ENCODE results near the gene ELFN2.
"Not testable (repeated sequence)": the region's sequence is repeated elsewhere in the genome, so short reads cannot be mapped to it uniquely, and the experiment has no call there.

ELFN2 gene

DNA sequence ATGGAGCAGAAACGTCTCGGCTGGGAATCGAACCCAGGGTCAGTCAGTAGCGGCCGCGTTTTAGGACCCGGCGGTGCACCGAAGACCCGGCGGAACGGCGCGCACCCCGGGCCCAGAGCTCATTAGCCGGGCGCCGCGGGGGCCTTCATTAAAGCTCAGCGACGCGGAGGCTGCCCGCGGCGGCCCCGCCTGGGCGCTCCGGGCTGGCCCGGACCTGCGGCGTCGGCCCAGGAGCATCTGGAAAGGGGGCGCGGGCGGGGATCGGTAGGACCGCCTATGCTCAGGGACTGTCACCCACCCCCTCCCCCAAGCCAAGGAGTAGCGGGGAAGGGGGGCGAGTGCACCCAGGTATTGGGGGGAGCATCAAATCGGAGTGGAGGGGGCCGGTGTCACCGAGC, 92.8 kb downstream of the ELFN2 start:
- Histone ChIP-seq H3K4me1 (ENCODE audit: control insufficient read depth, insufficient read depth, low read length) (peaks cover 2% of the 10 kb centered on the region), H3K9me3 (ENCODE audit: control insufficient read depth, insufficient read depth, low read length) (no peaks in the 10 kb centered on the region), H3K36me3 (ENCODE audit: control insufficient read depth, insufficient read depth, low read length) (no peaks in the 10 kb centered on the region), H3K27me3 (ENCODE audit: control insufficient read depth, insufficient read depth, low read length) (peaks cover 16% of the 10 kb centered on the region), H3K4me3 (ENCODE audit: low read depth, low read length) (peak overlapping the region; percentile 71), H3K9ac (ENCODE audit: low read depth, low read length) (no peak overlapping the region)

DNA sequence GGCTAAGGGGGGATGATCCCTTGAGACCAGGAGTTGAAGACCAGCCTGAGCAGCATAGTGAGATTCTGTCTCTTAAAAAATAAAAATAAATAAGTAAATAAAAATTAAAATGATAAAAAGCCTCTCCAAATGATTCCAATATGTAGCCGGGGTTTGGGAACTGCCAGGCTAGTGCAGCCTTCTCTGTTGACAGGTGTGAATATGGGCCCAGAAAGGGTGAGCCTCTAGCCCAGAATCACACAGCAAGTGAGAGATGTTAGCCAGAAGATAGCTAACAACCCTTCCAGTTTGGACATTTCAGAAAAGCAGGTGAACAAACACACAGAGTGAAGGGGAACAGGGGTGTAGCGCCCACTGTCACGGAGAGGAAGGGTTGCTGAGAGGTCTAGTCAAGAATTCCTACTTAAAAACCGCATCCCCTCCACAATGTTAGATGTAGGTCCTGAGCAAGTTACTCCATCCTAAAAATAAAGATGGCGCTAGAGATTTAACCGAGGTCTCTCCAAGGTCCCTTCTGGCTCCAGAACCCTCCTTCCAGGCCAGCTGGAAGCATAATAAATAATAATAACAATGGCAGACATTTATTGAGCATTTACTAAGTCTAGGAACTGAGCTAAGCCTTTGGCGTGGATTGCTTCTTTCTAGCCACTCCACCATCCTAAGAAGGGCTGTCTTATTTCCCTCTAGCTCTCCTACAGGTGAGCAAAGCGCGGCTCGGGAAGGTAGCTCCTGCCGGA, 93.4 kb downstream of the ELFN2 start:
- no peaks in the 10 kb centered on the region for H3K36me3 ChIP-seq (ENCODE audit: control insufficient read depth, insufficient read depth, low read length)
- H3K9me3 ChIP-seq (ENCODE audit: control insufficient read depth, insufficient read depth, low read length): no peaks in the 10 kb centered on the region
- peaks cover 16% of the 10 kb centered on the region for H3K27me3 ChIP-seq (ENCODE audit: control insufficient read depth, insufficient read depth, low read length)
- no peak overlapping the region for H3K9ac ChIP-seq (ENCODE audit: low read depth, low read length)
- peaks cover 2% of the 10 kb centered on the region for H3K4me1 ChIP-seq (ENCODE audit: control insufficient read depth, insufficient read depth, low read length)
- peak overlapping the region; percentile 71 for H3K4me3 ChIP-seq (ENCODE audit: low read depth, low read length)

DNA sequence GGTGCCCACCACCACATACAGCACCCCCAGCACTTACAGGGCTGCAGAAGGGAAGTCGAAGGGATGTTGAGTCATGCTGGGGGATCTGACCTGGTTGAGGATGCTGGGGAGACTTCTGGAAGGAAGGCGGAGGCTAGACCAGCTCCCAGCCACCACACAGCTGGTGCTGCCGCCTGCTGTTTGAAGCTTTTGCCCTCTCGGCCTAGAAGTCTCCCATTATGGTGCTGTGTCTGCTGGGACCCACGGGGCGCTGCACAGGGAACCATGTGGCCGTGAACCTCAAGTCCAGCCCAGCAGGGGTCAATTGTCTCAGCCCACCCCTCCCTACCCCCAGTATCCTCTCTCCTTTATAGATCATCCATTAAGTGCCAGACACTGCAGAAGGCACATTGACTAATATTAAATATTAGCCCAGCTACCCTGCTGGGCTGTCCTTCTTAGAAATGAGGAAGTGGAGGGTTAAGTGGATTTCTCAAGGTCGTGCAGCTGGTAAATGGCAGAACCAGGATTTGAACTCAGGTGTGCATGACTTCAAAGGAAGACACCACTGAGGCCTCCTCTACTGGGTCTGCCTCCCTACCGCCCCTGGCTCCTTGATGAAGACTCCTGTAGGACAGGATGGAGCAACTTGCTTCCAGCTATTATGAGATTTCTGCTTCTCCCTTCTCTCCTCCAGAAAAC, 95.3 kb downstream of the ELFN2 start:
- no peak overlapping the region for H3K4me3 ChIP-seq (ENCODE audit: low read depth, low read length)
- H3K36me3 ChIP-seq (ENCODE audit: control insufficient read depth, insufficient read depth, low read length): no peaks in the 10 kb centered on the region
- H3K9me3 ChIP-seq (ENCODE audit: control insufficient read depth, insufficient read depth, low read length): no peaks in the 10 kb centered on the region
- peaks cover 23% of the 10 kb centered on the region for H3K27me3 ChIP-seq (ENCODE audit: control insufficient read depth, insufficient read depth, low read length)
- H3K4me1 ChIP-seq (ENCODE audit: control insufficient read depth, insufficient read depth, low read length): peaks cover 2% of the 10 kb centered on the region
- no peak overlapping the region for H3K9ac ChIP-seq (ENCODE audit: low read depth, low read length)

DNA sequence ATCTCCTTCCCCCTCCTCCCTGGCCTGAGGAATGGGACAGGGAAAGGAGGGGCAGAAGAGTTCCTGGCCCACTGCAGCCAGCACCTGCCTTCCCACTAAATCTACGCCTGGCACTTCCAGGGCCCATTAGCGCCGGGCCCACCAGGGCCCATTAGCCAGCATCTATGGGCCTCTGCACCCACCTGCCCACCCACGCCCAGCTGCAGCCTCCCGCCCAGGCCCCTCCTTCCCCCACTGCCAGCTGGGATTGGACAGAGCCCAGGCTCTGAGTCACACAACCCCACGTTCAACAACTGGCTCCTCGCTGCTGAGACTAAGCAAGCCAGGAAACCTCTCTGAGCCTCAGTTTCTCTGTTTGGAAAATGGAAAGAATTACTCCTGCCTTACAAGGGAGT, 96.2 kb downstream of the ELFN2 start:
- Histone ChIP-seq H3K4me3 (ENCODE audit: low read depth, low read length) (no peak overlapping the region), H3K9me3 (ENCODE audit: control insufficient read depth, insufficient read depth, low read length) (no peaks in the 10 kb centered on the region), H3K36me3 (ENCODE audit: control insufficient read depth, insufficient read depth, low read length) (no peaks in the 10 kb centered on the region), H3K27me3 (ENCODE audit: control insufficient read depth, insufficient read depth, low read length) (peaks cover 23% of the 10 kb centered on the region), H3K4me1 (ENCODE audit: control insufficient read depth, insufficient read depth, low read length) (peaks cover 2% of the 10 kb centered on the region), H3K9ac (ENCODE audit: low read depth, low read length) (no peak overlapping the region)

DNA sequence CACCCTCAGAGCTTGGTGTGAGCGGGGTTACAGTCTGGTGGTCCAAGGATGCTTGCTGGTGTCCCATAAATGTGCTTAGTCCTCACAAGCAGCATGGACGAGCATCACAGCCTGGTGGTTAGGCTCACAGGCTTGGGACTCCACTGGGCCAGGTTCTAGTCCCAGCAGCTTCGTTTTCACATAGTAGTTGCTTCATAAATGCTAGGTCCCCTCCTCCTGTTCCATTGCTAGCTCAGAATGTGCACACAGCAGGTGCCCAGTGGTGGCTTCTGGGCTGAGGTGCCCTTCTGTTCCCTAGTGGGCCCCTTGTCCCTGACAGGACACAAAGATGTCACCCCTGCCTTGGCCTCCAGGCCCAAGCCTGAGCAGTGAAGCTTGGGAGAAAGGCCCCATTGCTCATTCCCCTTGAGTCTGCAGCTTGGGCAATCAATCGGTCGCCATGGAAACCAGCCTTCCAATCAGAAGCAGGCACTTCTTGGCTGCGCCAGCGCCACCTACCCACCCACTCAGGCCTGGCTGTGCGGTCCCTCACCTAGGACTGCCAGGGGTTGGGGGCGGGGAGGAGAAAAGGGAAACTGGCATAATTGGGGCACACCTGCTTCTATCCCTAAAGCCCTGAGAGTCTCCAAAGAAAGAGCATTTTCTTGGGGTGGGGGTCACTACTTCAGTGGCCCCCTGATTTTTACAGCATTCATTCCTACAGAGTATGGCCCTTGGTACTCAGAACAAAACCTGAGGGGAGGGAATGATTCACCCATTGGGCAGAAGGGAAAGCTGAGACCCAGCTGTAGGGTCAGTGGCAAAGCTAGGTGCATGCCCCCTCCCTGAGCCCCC, 96.9 kb downstream of the ELFN2 start:
- H3K9ac ChIP-seq (ENCODE audit: low read depth, low read length): no peak overlapping the region
- H3K4me1 ChIP-seq (ENCODE audit: control insufficient read depth, insufficient read depth, low read length): peaks cover 2% of the 10 kb centered on the region
- H3K27me3 ChIP-seq (ENCODE audit: control insufficient read depth, insufficient read depth, low read length): peaks cover 19% of the 10 kb centered on the region
- H3K36me3 ChIP-seq (ENCODE audit: control insufficient read depth, insufficient read depth, low read length): no peaks in the 10 kb centered on the region
- no peaks in the 10 kb centered on the region for H3K9me3 ChIP-seq (ENCODE audit: control insufficient read depth, insufficient read depth, low read length)
- H3K4me3 ChIP-seq (ENCODE audit: low read depth, low read length): no peak overlapping the region

DNA sequence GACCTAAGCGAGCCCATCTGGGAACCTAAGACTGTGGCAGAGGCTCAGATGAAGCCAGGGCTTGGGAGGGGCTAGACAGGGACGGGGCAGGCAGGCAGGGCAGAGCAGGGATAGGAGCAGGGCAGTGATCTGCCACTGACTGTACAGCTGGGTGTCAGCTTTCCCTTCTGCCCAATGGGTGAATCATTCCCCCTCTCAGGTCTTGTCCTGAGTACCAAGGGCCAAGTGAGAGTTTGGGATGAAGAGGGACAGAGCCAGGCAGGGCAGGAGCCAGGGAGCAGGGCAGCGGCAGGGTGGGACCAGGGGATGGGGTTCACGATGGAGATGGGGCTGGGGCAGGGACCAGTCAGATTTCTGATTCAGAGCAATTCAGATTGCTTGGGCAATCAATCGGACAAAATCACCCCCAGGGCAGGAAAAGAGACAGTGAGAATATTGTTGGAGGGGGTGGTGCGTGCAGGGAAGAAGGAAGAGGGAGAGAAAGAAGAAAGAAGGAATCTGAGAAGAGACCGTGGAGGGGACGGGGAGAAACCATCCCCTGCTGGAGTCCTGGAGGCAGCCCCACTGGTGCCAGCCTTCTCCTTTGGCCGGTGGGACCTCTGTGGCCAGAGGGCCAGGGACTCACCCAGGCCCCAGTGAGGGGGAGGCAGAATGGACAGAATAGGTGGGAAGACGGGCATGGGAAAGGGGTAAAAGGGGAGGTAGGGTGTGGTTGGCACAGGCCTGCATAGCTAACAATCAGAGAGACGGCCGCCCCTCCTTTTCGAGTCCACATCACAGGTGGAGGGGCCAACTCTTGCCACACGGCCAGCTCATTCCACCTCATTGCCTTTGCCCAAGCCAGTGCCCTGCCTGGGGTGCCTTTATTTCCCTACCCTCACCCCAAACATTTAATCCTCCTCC, 97.8 kb downstream of the ELFN2 start:
- no peak overlapping the region for H3K9ac ChIP-seq (ENCODE audit: low read depth, low read length)
- H3K9me3 ChIP-seq (ENCODE audit: control insufficient read depth, insufficient read depth, low read length): no peaks in the 10 kb centered on the region
- peaks cover 22% of the 10 kb centered on the region for H3K27me3 ChIP-seq (ENCODE audit: control insufficient read depth, insufficient read depth, low read length)
- H3K36me3 ChIP-seq (ENCODE audit: control insufficient read depth, insufficient read depth, low read length): no peaks in the 10 kb centered on the region
- peaks cover 2% of the 10 kb centered on the region for H3K4me1 ChIP-seq (ENCODE audit: control insufficient read depth, insufficient read depth, low read length)
- no peak overlapping the region for H3K4me3 ChIP-seq (ENCODE audit: low read depth, low read length)

DNA sequence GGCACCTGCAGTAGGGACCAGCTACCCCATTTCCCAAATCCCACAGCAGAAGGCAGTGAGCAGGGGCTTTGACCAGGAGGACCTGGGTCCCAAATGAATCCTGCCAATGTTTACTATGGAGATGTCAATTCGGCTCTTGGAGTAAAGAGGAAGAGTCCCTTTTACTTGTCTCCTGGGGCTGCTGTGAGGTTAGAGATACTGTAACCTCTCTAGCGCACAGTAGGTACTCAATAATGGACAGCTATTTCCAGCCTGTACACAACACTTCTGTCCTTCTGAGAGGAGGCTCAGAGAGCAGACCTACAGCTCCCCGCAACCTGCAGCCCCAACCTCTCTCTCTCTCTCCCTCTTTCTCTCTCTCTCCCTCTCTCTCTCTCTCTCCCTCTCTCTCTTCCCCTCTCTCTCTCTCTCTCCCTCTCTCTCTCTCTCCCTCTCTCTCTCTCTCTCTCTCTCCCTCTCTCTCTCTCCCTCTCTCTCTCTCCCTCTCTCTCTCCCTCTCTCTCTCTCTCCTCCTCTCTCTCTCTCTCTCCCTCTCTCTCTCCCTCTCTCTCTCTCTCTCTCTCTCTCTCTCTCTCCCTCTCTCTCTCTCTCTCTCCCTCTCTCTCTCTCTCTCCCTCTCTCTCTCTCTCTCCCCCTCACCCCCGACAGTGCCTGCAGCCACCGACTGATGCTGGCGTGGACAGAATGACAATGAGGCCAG, 98.6 kb downstream of the ELFN2 start:
- not testable (repeated sequence) for H3K4me1 ChIP-seq (ENCODE audit: control insufficient read depth, insufficient read depth, low read length); H3K9me3 ChIP-seq (ENCODE audit: control insufficient read depth, insufficient read depth, low read length); H3K36me3 ChIP-seq (ENCODE audit: control insufficient read depth, insufficient read depth, low read length); H3K9ac ChIP-seq (ENCODE audit: low read depth, low read length); H3K4me3 ChIP-seq (ENCODE audit: low read depth, low read length)
- H3K27me3 ChIP-seq (ENCODE audit: control insufficient read depth, insufficient read depth, low read length): peaks cover 25% of the 10 kb centered on the region

DNA sequence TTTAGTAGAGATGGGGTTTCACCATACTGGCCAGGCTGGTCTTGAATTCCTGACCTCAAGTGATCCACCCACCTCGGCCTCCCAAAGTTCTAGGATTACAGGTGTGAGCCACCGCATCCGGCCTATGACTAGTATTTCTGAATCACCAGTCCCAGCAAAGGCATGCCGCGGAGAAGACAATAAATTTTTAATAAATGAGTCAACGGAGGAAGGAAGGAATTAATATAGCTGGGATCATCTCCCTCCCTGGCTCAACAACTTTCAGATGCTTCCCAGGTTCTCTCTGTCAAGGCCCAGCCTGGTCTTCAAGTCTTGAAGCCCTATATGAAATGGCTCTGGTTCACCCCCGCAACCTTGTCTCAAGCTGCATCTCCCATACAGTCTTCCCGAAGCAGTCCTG, 99.3 kb downstream of the ELFN2 start:
- Histone ChIP-seq H3K9me3 (ENCODE audit: control insufficient read depth, insufficient read depth, low read length) (no peaks in the 10 kb centered on the region), H3K4me1 (ENCODE audit: control insufficient read depth, insufficient read depth, low read length) (peaks cover 2% of the 10 kb centered on the region), H3K9ac (ENCODE audit: low read depth, low read length) (no peak overlapping the region), H3K36me3 (ENCODE audit: control insufficient read depth, insufficient read depth, low read length) (no peaks in the 10 kb centered on the region), H3K4me3 (ENCODE audit: low read depth, low read length) (no peak overlapping the region), H3K27me3 (ENCODE audit: control insufficient read depth, insufficient read depth, low read length) (peaks cover 25% of the 10 kb centered on the region)

DNA sequence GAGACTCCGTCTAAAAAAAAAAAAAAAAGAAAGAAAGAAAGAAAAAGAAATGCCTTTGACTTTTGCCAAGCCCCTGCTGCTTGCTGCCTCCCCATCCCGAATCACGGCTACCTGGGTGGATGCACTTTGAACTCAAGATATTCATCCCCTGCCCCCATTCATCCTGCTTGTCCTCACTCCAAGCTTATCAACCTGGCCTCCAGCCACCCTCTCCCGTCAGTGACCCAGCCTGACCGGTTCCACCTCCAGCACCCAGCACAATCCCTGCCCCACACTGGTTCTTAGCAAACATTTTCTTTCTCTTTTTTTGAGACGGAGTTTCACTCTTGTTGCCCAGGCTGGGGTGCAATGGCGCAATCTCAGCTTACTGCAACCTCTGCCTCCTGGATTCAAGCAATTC, 100.6 kb downstream of the ELFN2 start:
- H3K9me3 ChIP-seq (ENCODE audit: control insufficient read depth, insufficient read depth, low read length): no peaks in the 10 kb centered on the region
- H3K9ac ChIP-seq (ENCODE audit: low read depth, low read length): no peak overlapping the region
- no peak overlapping the region for H3K4me3 ChIP-seq (ENCODE audit: low read depth, low read length)
- peaks cover 2% of the 10 kb centered on the region for H3K4me1 ChIP-seq (ENCODE audit: control insufficient read depth, insufficient read depth, low read length)
- H3K36me3 ChIP-seq (ENCODE audit: control insufficient read depth, insufficient read depth, low read length): no peaks in the 10 kb centered on the region
- peaks cover 29% of the 10 kb centered on the region for H3K27me3 ChIP-seq (ENCODE audit: control insufficient read depth, insufficient read depth, low read length)

DNA sequence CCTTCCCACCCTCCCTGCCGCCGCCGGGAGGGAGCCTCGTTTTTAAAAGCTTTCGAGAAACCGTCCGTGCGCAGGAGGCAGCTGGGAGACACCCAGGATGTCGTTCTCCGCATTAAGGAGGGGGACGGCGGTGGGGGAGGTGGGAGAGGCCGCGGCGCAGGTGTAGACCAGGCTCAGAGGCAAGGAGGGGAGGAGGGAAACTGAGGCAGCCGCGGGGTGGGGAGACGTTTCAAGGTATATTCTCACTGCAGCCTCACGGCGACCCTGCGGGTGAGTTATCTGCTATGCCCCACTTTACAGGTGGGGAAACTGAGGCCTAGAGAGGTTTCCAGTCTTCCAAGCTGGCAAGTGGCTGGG, 102.3 kb downstream of the ELFN2 start:
- Histone ChIP-seq H3K27me3 (ENCODE audit: control insufficient read depth, insufficient read depth, low read length) (peaks cover 29% of the 10 kb centered on the region), H3K9ac (ENCODE audit: low read depth, low read length) (no peak overlapping the region), H3K4me3 (ENCODE audit: low read depth, low read length) (peak overlapping the region; percentile 48), H3K36me3 (ENCODE audit: control insufficient read depth, insufficient read depth, low read length) (no peaks in the 10 kb centered on the region), H3K4me1 (ENCODE audit: control insufficient read depth, insufficient read depth, low read length) (no peaks in the 10 kb centered on the region), H3K9me3 (ENCODE audit: control insufficient read depth, insufficient read depth, low read length) (no peaks in the 10 kb centered on the region)
